BJ (cell line): Measurements from ENCODE around the gene ARHGAP21. TPM values are rescaled to one million over a fixed set of nuclear protein-coding genes. Genes with fewer than 3 reads are reported as not detected.

Source experiments
- CTCF ChIA-PET: fragments of 350-600 bp; formaldehyde crosslinking; extraction: SDS; loops from one replicate; lab custom pipeline; 2021; ENCODE audit warnings: antibody characterized with exemption, inconsistent platforms; lab: Yijun Ruan, JAX
- POLR2A ChIA-PET: fragments of 300-600 bp; sonication (Branson Sonifier 250); formaldehyde crosslinking; extraction: SDS; loops from one replicate; lab custom pipeline; 2021; ENCODE audit warnings: antibody characterized with exemption; lab: Charles Lee
- DNase-seq: peaks from one replicate; pipeline ENCODE4 v3.0.0-alpha.2; 2011; ENCODE audit warnings: low read depth
- H3K27me3 ChIP-seq: 2 replicates; pipeline ENCODE4 v1.6.0; 2011; ENCODE audit warnings: low read length; ENCODE audit not compliant: control insufficient read depth, insufficient read depth
- H3K36me3 ChIP-seq: 2 replicates; pipeline ENCODE4 v1.5.1; 2011; ENCODE audit warnings: low read length; ENCODE audit not compliant: control insufficient read depth, insufficient read depth
- H3K4me3 ChIP-seq: 2 replicates; pipeline ENCODE4 v1.5.1; 2011; ENCODE audit warnings: low read depth, mild to moderate bottlenecking, control low read depth, low read length
- polyA plus RNA-seq: library from polyadenylated mRNA; depleted of rRNA; stranded (reverse); fragments of >200 nt; gene quantifications from 2 replicates; pipeline ENCODE4 v1.2.3, GENCODE V29; 2011
- TF ChIP-seq, protein P1 (sequence below): IDR thresholded peaks from 2 replicates; pipeline ENCODE4 v1.5.1; 2011; ENCODE audit warnings: low read depth, mild to moderate bottlenecking, control low read depth, inconsistent platforms, low read length, moderate library complexity; ENCODE audit not compliant: insufficient read depth

ARHGAP21 gene
- polyA plus RNA-seq, 1 experiment = 75.8 TPM

- H3K4me3 ChIP-seq = peak overlapping the region; percentile 57
- peak; percentile 54 for DNase-seq
- ChIA-PET POLR2A (no interaction called here), CTCF (interaction anchor here (0.9 kb wide), 1 partner anchor 10 kb away, joined by 3 read pairs; no protein-coding TSS in a partner anchor)
- H3K36me3 ChIP-seq = 0 out of 2 replicates have a peak, but pooled peaks cover 1% of the 10 kb centered on the region
- TF ChIP-seq, protein P1, sequence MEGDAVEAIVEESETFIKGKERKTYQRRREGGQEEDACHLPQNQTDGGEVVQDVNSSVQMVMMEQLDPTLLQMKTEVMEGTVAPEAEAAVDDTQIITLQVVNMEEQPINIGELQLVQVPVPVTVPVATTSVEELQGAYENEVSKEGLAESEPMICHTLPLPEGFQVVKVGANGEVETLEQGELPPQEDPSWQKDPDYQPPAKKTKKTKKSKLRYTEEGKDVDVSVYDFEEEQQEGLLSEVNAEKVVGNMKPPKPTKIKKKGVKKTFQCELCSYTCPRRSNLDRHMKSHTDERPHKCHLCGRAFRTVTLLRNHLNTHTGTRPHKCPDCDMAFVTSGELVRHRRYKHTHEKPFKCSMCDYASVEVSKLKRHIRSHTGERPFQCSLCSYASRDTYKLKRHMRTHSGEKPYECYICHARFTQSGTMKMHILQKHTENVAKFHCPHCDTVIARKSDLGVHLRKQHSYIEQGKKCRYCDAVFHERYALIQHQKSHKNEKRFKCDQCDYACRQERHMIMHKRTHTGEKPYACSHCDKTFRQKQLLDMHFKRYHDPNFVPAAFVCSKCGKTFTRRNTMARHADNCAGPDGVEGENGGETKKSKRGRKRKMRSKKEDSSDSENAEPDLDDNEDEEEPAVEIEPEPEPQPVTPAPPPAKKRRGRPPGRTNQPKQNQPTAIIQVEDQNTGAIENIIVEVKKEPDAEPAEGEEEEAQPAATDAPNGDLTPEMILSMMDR = no peak
- H3K27me3 ChIP-seq = no peaks in the 10 kb centered on the region
Measured at GRCh38 chr10:24718031-24718855, 5.4 kb downstream of the ARHGAP21 start.

- TF ChIP-seq, protein P1 = no peak
- POLR2A ChIA-PET = no interaction called here
- CTCF ChIA-PET = interaction anchor here (1.9 kb wide), 1 partner anchor 74 kb away, joined by 5 read pairs; no protein-coding TSS in a partner anchor
Measured at GRCh38 chr10:24716295-24716694, 7.4 kb downstream of the ARHGAP21 start.

GRCh38 chr10:24715246-24715769, 8.4 kb downstream of the ARHGAP21 start:
- POLR2A ChIA-PET = no interaction called here
- DNase-seq = no peak
- TF ChIP-seq, protein P1 = no peak
- Histone ChIP-seq H3K27me3 (no peaks in the 10 kb centered on the region), H3K4me3 (no peak overlapping the region), H3K36me3 (0 out of 2 replicates have a peak, but pooled peaks cover 1% of the 10 kb centered on the region)
- CTCF ChIA-PET = interaction anchor here (1.9 kb wide), 1 partner anchor 73 kb away, joined by 5 read pairs; no protein-coding TSS in a partner anchor

More at GRCh38 chr10:24716295-24716694, 7.4 kb downstream of the ARHGAP21 start:
- H3K27me3 ChIP-seq = no peaks in the 10 kb centered on the region
- 0 out of 2 replicates have a peak, but pooled peaks cover 1% of the 10 kb centered on the region for H3K36me3 ChIP-seq
- H3K4me3 ChIP-seq = no peak overlapping the region
- DNase-seq = no peak

- Histone ChIP-seq H3K4me3 (no peak overlapping the region), H3K27me3 (no peaks in the 10 kb centered on the region), H3K36me3 (0 out of 2 replicates have a peak, but pooled peaks cover 1% of the 10 kb centered on the region)
- POLR2A ChIA-PET = no interaction called here
- DNase-seq = no peak
- TF ChIP-seq, protein P1 = no peak
- CTCF ChIA-PET = no interaction called here
Measured at GRCh38 chr10:24713086-24713485, 10.6 kb downstream of the ARHGAP21 start.

DNA sequence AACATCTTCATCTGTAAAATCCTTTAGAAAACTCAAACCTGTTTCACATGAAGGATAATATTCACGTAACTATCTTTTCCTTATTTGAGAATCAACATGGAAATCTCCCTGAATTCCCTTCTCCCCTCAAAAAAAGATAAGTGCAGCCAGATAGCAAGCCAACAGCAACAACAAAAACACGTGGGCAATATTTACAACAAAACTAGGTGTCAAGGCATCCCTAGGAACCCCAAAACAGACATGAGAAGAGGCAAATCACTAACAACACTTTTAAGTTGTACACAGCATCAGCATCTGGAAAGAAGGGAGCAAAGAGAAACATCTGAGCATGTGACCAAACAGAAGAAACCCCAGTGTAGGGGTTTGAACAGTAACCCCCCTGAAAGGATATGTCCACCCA, 12.2 kb downstream of the ARHGAP21 start:
- no peak overlapping the region for H3K4me3 ChIP-seq
- H3K36me3 ChIP-seq = no peaks in the 10 kb centered on the region
- H3K27me3 ChIP-seq = no peaks in the 10 kb centered on the region
- ChIA-PET CTCF (no interaction called here), POLR2A (no interaction called here)
- TF ChIP-seq, protein P1 = no peak
- no peak for DNase-seq
